GM12872 (cell line): ENCODE measurements around the gene KCNJ15.

Experiments used
- TF ChIP-seq, protein P1 (sequence below): IDR thresholded peaks from 3 replicates; pipeline ENCODE4 v1.5.1; 2011; ENCODE audit warnings: low read depth, mild to moderate bottlenecking, low read length, moderate library complexity; ENCODE audit not compliant: insufficient read depth

The KCNJ15 gene

DNA sequence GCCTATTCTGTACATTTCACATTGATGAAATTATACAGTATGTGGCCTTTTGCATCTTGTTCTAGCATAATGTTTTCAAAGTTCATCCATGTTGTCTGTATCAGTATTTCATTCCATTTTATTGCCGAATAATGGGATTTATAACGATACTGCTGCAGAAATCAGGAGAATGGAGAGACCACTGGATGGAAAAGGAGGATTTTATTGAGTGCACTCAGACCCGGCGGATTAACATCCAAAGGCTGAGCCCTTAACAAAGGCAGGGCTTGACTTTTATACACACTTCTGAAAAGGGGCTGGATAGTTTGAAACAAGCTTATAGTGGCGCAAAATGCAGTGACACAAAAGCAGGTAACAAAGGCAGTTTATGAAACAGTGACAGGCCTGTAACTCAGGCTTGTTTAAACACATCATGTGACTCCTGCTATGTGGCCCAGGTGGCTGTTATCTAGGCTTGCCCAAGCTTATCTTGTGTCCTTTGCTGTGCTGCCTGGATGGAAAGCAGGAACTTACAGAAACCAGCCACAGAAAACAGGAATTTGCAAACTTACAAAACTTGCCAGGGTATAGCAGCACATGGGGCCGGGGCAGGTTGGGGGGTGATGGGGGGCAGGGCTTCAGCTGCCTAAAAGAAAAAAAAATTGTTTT, 32.8 kb upstream of the KCNJ15 start:
- TF ChIP-seq, protein P1, sequence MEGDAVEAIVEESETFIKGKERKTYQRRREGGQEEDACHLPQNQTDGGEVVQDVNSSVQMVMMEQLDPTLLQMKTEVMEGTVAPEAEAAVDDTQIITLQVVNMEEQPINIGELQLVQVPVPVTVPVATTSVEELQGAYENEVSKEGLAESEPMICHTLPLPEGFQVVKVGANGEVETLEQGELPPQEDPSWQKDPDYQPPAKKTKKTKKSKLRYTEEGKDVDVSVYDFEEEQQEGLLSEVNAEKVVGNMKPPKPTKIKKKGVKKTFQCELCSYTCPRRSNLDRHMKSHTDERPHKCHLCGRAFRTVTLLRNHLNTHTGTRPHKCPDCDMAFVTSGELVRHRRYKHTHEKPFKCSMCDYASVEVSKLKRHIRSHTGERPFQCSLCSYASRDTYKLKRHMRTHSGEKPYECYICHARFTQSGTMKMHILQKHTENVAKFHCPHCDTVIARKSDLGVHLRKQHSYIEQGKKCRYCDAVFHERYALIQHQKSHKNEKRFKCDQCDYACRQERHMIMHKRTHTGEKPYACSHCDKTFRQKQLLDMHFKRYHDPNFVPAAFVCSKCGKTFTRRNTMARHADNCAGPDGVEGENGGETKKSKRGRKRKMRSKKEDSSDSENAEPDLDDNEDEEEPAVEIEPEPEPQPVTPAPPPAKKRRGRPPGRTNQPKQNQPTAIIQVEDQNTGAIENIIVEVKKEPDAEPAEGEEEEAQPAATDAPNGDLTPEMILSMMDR: no peak

DNA sequence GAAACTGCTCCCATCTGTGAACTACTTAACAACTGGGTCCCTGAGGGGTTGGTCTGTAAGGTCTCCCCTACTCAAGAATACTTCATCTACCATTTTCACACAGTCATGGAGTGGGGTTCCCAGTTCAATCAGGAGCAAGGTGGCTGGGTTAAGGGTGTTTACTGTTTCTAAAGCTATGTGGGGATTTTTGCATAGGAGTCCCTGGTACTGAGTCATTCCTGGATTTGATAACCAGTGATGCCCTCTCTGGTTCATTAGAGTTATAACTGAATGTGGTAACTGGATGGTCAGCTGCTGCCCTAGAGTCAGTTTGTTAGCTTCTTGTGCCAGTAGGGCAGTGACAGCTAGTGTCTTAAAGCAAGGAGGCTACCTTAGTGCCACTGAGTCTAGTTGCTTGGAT, 29.4 kb upstream of the KCNJ15 start:
- TF ChIP-seq, protein P1: no peak

DNA sequence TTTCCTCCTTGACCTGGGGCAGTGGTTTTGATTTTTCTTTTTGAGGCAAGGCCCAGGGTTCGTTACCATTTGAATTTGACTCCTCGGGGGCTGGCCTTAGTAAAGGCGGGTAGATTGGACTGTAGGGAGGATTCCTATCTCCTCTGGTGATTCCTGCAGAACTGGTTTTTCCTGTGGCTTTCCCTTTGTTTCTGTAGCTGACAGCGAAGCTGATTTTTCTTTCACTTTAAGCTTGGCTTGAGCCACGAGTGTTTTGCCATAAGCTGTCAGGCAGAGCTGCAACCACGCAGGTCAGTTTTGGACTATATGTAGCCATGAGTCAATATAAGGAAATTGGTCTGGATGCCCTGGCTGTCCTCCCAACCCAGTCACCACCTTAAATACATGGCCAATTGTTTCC, 28.7 kb upstream of the KCNJ15 start:
- TF ChIP-seq, protein P1: no peak

DNA sequence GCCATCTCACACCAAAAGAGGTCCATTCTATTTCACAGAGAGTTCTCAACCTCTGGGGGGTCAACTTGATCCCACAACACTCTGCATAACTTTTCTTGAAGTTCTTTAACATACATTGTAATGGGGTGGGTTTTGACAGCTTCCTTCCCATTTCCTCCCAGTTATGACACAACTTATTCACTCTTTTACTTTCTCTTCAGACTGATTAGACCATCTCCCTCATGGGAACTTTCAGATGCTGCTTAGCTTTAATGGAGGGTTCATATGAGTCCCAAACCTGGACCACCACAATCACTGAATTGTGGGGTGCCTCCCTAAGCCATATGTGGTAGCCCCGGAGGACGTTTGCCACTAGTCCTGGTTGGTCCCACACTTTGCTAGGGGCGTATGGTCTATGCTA, 28.3 kb upstream of the KCNJ15 start:
- TF ChIP-seq, protein P1: no peak

DNA sequence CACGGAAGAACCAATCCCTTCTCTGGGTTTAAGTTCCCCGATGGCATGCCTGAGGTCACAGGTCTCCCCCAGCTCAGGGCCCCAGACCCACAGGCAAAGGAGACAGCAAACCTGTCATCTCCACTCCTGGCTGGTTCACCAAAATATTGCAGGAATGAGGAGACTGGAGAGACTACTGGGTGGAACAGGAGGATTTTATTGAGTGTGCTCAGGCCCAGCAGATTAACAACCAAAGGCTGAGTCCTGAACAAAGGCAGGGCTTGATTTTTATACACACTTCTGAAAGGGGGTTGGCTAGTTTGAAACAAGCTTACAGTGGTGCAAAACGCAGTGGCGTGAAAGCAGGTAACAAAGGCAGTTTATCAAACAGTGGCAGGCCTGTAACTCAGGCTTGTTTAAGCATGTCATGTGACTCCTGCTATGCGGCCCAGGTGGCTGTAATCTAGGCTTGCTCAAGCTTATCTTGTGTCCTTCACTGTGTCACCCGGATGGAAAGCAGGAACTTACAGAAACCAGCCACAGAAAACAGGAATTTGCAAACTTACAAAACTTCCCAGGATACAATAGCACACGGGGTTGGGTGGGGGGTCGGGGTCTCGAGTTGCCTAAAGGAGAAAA, 27.4 kb upstream of the KCNJ15 start:
- TF ChIP-seq, protein P1: no peak

DNA sequence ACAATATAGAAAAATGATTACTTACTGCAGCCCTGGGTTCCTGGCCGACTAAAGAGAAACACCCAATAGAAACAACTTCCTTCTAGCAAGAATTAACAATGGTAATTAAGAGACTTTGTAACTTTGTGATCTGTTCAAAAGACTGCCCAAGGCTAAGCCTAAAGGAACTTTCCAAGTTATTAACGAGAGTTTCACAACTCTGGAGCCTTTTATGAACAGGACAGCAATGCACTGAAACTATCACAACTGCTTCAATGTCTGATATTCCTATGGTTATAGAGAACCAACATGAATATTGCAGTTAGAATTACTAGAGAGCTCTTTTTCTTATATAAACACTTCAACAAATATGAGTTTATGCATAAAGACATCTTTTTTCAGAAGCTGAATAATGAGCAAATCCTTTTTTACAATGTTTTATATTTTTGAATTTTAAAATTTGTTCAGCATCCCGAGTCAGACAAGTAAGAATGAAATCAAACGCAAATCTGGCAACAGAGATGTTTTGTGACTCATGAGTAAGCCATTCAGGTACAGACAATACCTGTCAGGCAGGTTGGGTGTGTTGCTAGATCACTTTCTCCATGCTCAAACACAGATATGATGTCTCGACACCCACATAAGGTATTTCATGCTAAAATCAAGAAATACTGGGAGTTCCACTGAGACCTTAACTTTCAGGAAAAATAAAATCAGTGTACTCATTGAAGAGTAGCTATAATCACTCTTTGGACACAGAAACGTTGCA, 22.2 kb upstream of the KCNJ15 start:
- TF ChIP-seq, protein P1: no peak

DNA sequence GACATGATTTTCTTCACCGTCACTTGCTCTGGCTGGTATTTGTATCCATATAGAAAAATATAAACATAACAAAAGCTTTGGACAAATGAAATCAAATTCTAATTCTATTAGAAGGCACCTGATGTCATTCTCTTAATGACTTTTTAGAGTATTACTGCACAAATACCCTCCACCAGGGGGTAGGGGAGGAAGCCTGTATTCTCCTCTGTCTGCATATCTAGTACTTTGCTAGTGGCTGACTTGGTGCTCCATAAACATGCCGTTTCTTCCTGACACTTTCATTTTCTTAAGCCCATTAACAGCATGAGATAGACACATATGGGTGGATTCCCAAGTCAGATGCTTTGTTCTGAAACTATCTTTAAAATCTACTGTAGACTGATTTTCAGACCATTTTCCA, 20.6 kb upstream of the KCNJ15 start:
- TF ChIP-seq, protein P1: peak; percentile 37; the same call in 2 of the 3 replicates
